Esophagus squamous epithelium (tissue), 4 donors: ENCODE data around the gene OGN.

Source experiments
- CTCF ChIP-seq, 6 experiments: fragments of 450-650 bp in 4 of 6; fragments of 200-600 bp in 2 of 6; sonication (generic) in 2 of 6; IDR thresholded peaks; one replicate each; pipeline ENCODE4 v1.5.1; 2016 to 2019; ENCODE audit warnings: antibody characterized with exemption in 6 of 6, mild to moderate bottlenecking in 4 of 6, moderate library complexity in 4 of 6
- POLR2A ChIP-seq, 4 donors: fragments of 450-650 bp; IDR thresholded peaks; one replicate each; pipeline ENCODE4 v1.6.1; 2017; ENCODE audit warnings: antibody characterized with exemption in 4 of 4, mild to moderate bottlenecking in 4 of 4, moderate library complexity in 3 of 4

- no peak for TF ChIP-seq CTCF (IDR thresholded peaks at IDR 0.05)
- TF ChIP-seq POLR2A (IDR thresholded peaks at IDR 0.05): no peak
Measured at GRCh38 chr9:92424340-92424739, 20.0 kb upstream of the OGN start, which contains the start of gene OMD.
